ENCODE measurements around the gene TRAK1.

- TF ChIP-seq POLR2AphosphoS5 (IDR thresholded peaks at IDR 0.05; ENCODE audit: low read depth, low read length) (no peak), POLR2A (IDR thresholded peaks at IDR 0.05; ENCODE audit: low read depth, low read length) (no peak), TAF1 (IDR thresholded peaks at IDR 0.05; ENCODE audit: low read depth, low read length) (no peak)
Observed at GRCh38 chr3:42052132-42052483, 39.0 kb upstream of the TRAK1 start.

Data from GM12891 (cell line).